CD14-positive monocyte (primary cell): ENCODE measurements around the gene OVCA2. TPM values are rescaled to one million over a fixed set of nuclear protein-coding genes. Genes with fewer than 3 reads are reported as not detected.

Source experiments
- DNase-seq, 3 donors: peaks; one replicate each; pipeline ENCODE4 v3.0.0-alpha.2; 2011 to 2022
- H2AFZ ChIP-seq: 2 replicates; pipeline ENCODE4 v1.6.0; 2012; ENCODE audit warnings: mild to moderate bottlenecking, low read depth, low read length, inconsistent platforms; ENCODE audit not compliant: insufficient read depth, poor library complexity, severe bottlenecking
- H3K27ac ChIP-seq, 2 donors: 1 replicate in 1 of 2; 2 replicates in 1 of 2; pipeline ENCODE4 v1.5.1; 2012 to 2013; ENCODE audit warnings: low read length in 2 of 2, control low read depth in 1 of 2, inconsistent platforms in 1 of 2, low read depth in 1 of 2, mild to moderate bottlenecking in 1 of 2
- H3K27me3 ChIP-seq, 2 donors: one replicate each; pipeline versions ENCODE4 v1.6.0 to v1.6.1; 2011 to 2013; ENCODE audit warnings: low read length in 2 of 2; ENCODE audit not compliant: control insufficient read depth in 2 of 2, insufficient read depth in 2 of 2
- H3K36me3 ChIP-seq, 2 donors: replicated peaks in 1 of 2; 1 replicate in 1 of 2; 2 replicates in 1 of 2; pipeline versions ENCODE4 v1.5.1 to v1.6.1; 2012 to 2013; ENCODE audit warnings: low read length in 2 of 2, control low read depth in 1 of 2, inconsistent platforms in 1 of 2, mild to moderate bottlenecking in 1 of 2; ENCODE audit not compliant: insufficient read depth in 2 of 2, control insufficient read depth in 1 of 2
- H3K4me1 ChIP-seq, 2 donors: 1 replicate in 1 of 2; 2 replicates in 1 of 2; pipeline versions ENCODE4 v1.5.1 to v1.6.1; 2012 to 2013; ENCODE audit warnings: low read length in 2 of 2, control low read depth in 1 of 2, inconsistent platforms in 1 of 2, mild to moderate bottlenecking in 1 of 2, moderate library complexity in 1 of 2; ENCODE audit not compliant: insufficient read depth in 2 of 2, control insufficient read depth in 1 of 2
- H3K4me2 ChIP-seq: replicated peaks from 2 replicates; pipeline ENCODE3; 2012; ENCODE audit warnings: low read length, moderate library complexity, mild to moderate bottlenecking; ENCODE audit not compliant: poor library complexity, severe bottlenecking; ENCODE audit errors: extremely low read depth
- H3K4me3 ChIP-seq, 3 experiments: fragments of 200-600 bp in 1 of 3; sonication (generic) in 1 of 3; replicated peaks in 1 of 3; 1 replicate in 2 of 3; 2 replicates in 1 of 3; pipeline ENCODE4 v1.5.1; 2011 to 2013; ENCODE audit warnings: low read length in 3 of 3, mild to moderate bottlenecking in 3 of 3, control low read depth in 2 of 3, low read depth in 2 of 3, inconsistent platforms in 1 of 3, moderate library complexity in 1 of 3
- H3K79me2 ChIP-seq: 2 replicates; pipeline ENCODE4 v1.6.0; 2012; ENCODE audit warnings: mild to moderate bottlenecking, control low read depth, inconsistent platforms, low read length, moderate library complexity; ENCODE audit not compliant: insufficient read depth
- H3K9ac ChIP-seq: 2 replicates; pipeline ENCODE4 v1.6.0; 2017; ENCODE audit warnings: low read length, mild to moderate bottlenecking; ENCODE audit not compliant: insufficient read depth, poor library complexity, severe bottlenecking
- H3K9me3 ChIP-seq, 2 donors: replicated peaks in 1 of 2; 1 replicate in 1 of 2; 2 replicates in 1 of 2; pipeline versions ENCODE4 v1.5.1 to v1.6.1; 2012 to 2013; ENCODE audit warnings: low read length in 2 of 2, control low read depth in 1 of 2; ENCODE audit not compliant: control insufficient read depth in 1 of 2, insufficient read depth in 1 of 2
- H4K20me1 ChIP-seq: 2 replicates; pipeline ENCODE4 v1.6.0; 2012; ENCODE audit warnings: mild to moderate bottlenecking, low read length, control low read depth, moderate library complexity; ENCODE audit not compliant: insufficient read depth
- H3K27ac Mint-ChIP-seq, 7 donors: one replicate each; pipeline ENCODE4 v1.8.0; 2020; ENCODE audit warnings: mild to moderate bottlenecking in 7 of 7, mixed read lengths in 7 of 7, moderate library complexity in 6 of 7, inconsistent platforms in 2 of 7
- H3K27me3 Mint-ChIP-seq, 3 donors: one replicate each; pipeline ENCODE4 v1.8.0; 2021 to 2022; ENCODE audit warnings: low read depth in 3 of 3, mild to moderate bottlenecking in 3 of 3, mixed read lengths in 3 of 3, moderate library complexity in 3 of 3, inconsistent platforms in 1 of 3
- H3K36me3 Mint-ChIP-seq, 2 donors: one replicate each; pipeline ENCODE4 v1.8.0; 2020; ENCODE audit warnings: mixed read lengths in 2 of 2, inconsistent platforms in 1 of 2, mild to moderate bottlenecking in 1 of 2
- H3K4me1 Mint-ChIP-seq: one replicate; pipeline ENCODE4 v1.8.0; 2020; ENCODE audit warnings: mild to moderate bottlenecking, mixed read lengths
- H3K4me3 Mint-ChIP-seq, 2 donors: one replicate each; pipeline ENCODE4 v1.8.0; 2020; ENCODE audit warnings: mild to moderate bottlenecking in 2 of 2, mixed read lengths in 2 of 2, moderate library complexity in 1 of 2
- H3K9me3 Mint-ChIP-seq, 7 donors: one replicate each; pipeline ENCODE4 v1.8.0; 2020 to 2022; ENCODE audit warnings: mixed read lengths in 7 of 7, mild to moderate bottlenecking in 6 of 7, moderate library complexity in 6 of 7, inconsistent platforms in 2 of 7
- WGBS: methylation state at CpG from one replicate; pipeline ENCODE4 v1.1.5; 2013; ENCODE audit warnings: missing lambda C conversion rate; ENCODE audit not compliant: insufficient coverage; 5-methylcytosine and 5-hydroxymethylcytosine counted together
- intact Hi-C, 2 donors: fragments of 100-400 bp; cut with micrococcal nuclease; formaldehyde crosslinking; loops; one replicate each; pipeline versions ENCODE4 v1.15.0 to v1.15.1; 2023
- polyA plus RNA-seq, 3 donors: library from polyadenylated mRNA; depleted of rRNA in 1 of 3; unstranded in 2 of 3; stranded (reverse) in 1 of 3; fragments of 300-500 nt in 2 of 3; fragments of >200 nt in 1 of 3; fragmentation: Illumina TruSeq in 2 of 3; gene quantifications; 1 replicate in 2 of 3; 2 replicates in 1 of 3; pipeline ENCODE4 v1.2.3, GENCODE V29; 2012 to 2021
- TF ChIP-seq, protein P1 (sequence below): fragments of 200-600 bp; IDR thresholded peaks from one replicate; pipeline ENCODE4 v1.8.0; 2022; ENCODE audit warnings: antibody characterized with exemption, mild to moderate bottlenecking

OVCA2 gene
- polyA plus RNA-seq, 3 donors = 30.5 to 94.9 (median 69.1) TPM

DNA sequence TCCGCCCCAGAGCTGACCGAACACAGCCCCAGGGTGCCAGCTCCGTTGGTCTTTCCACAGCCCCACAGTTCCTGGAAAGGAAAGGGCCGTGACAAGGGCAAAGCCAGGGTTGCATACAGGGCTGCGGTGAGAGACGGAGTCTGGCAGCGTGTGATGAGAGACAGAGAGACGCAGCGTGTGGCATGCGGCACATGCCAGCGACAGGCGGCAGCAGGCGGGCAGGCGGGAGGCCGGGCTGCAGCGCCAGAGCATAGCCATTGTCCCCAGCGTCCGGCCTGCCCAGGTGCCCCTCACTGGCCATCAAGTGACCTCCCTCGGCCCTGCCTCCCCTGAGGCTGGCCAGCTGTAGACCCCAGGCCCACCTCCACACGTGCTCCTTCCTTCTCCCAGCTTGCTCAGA is 25.3 kb upstream of the OVCA2 start:
- DNase-seq = no peak
- no peak overlapping the region for H3K9ac ChIP-seq
- Mint-ChIP-seq H3K27ac (no peak overlapping the region), H3K27me3 (peaks cover 8 to 45% (median 27%) of the 10 kb centered on the region in 3 donors), H3K9me3 (peaks cover 0 to 6% (median 3%) of the 10 kb centered on the region in 7 donors), H3K36me3 (no peaks in the 10 kb centered on the region), H3K4me3 (no peak overlapping the region), H3K4me1 (peaks cover 10% of the 10 kb centered on the region)
- TF ChIP-seq, protein P1, sequence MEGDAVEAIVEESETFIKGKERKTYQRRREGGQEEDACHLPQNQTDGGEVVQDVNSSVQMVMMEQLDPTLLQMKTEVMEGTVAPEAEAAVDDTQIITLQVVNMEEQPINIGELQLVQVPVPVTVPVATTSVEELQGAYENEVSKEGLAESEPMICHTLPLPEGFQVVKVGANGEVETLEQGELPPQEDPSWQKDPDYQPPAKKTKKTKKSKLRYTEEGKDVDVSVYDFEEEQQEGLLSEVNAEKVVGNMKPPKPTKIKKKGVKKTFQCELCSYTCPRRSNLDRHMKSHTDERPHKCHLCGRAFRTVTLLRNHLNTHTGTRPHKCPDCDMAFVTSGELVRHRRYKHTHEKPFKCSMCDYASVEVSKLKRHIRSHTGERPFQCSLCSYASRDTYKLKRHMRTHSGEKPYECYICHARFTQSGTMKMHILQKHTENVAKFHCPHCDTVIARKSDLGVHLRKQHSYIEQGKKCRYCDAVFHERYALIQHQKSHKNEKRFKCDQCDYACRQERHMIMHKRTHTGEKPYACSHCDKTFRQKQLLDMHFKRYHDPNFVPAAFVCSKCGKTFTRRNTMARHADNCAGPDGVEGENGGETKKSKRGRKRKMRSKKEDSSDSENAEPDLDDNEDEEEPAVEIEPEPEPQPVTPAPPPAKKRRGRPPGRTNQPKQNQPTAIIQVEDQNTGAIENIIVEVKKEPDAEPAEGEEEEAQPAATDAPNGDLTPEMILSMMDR = no peak
- H2AFZ ChIP-seq = no peak overlapping the region
- no peaks in the 10 kb centered on the region for H3K36me3 ChIP-seq
- H3K79me2 ChIP-seq = no peaks in the 10 kb centered on the region
- WGBS = 95% methylated on average over 20 of the region's 20 CpGs
- H3K9me3 ChIP-seq = peaks cover 0 to 6% of the 10 kb centered on the region in 2 donors
- H3K4me3 ChIP-seq = no peak overlapping the region
- no peaks in the 10 kb centered on the region for H4K20me1 ChIP-seq
- intact Hi-C loops = no loop called here
- H3K4me1 ChIP-seq = no peaks in the 10 kb centered on the region
- H3K4me2 ChIP-seq = no peak overlapping the region
- no peak overlapping the region for H3K27ac ChIP-seq
- peaks cover 0 to 18% of the 10 kb centered on the region in 2 donors for H3K27me3 ChIP-seq

DNA sequence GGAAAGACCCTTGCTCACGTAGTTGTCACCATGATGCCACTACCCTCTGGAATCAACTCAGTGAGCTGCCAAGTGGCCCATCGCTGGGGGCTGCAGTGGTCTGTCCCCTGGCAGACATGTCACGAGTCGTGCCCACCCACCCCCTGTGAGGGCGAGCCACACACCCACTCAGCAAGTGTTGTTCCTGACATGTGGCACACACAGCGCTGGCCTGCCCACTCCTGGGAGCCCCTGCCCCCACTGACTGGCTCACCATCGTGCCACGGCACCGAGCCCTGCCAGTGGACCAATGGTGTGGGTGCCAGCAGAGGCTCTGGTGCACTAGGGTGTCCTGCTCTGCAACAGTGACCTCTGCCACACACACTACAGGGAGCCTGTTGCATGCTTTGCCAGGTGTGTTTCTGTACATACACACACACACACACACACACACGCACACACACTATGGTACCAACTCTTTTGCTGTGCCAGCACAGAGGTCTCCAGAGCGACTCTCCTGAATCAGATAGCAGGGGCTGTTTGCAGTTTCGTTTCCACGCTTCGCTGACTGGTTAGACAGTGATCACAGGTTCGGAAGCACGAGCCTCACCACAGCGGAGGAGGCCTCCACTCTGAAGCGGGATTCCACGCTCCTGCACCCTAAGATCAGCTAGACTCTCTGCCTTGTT is 24.4 kb upstream of the OVCA2 start:
- Histone ChIP-seq H3K9me3 (peaks cover 0 to 6% of the 10 kb centered on the region in 2 donors), H3K4me1 (no peaks in the 10 kb centered on the region), H2AFZ (no peak overlapping the region), H3K4me3 (no peak overlapping the region), H3K36me3 (no peaks in the 10 kb centered on the region), H3K27ac (no peak overlapping the region), H4K20me1 (no peaks in the 10 kb centered on the region), H3K4me2 (no peak overlapping the region), H3K9ac (no peak overlapping the region), H3K27me3 (peaks cover 2 to 25% of the 10 kb centered on the region in 2 donors), H3K79me2 (no peaks in the 10 kb centered on the region)
- no peak overlapping the region for H3K27ac Mint-ChIP-seq
- intact Hi-C loops = no loop called here
- 97% methylated on average over 18 of the region's 19 CpGs for WGBS
- no peak for DNase-seq
- H3K36me3 Mint-ChIP-seq = no peaks in the 10 kb centered on the region
- H3K27me3 Mint-ChIP-seq = peaks cover 14 to 49% (median 32%) of the 10 kb centered on the region in 3 donors
- no peak overlapping the region for H3K4me3 Mint-ChIP-seq
- TF ChIP-seq, protein P1 = no peak
- peaks cover 0 to 9% (median 3%) of the 10 kb centered on the region in 7 donors for H3K9me3 Mint-ChIP-seq
- H3K4me1 Mint-ChIP-seq = peaks cover under 1% of the 10 kb centered on the region
